PC-3 (cell line): ENCODE measurements around the gene RAP1GAP2.

Source experiments
- EZH2 ChIP-seq: fragments of 300-600 bp; sonication (generic); IDR thresholded peaks from one replicate; pipeline ENCODE4 v1.6.1; 2017; ENCODE audit warnings: antibody characterized with exemption, mild to moderate bottlenecking, low read length; ENCODE audit not compliant: unreplicated experiment
- TF ChIP-seq, protein P1 (sequence below): fragments of 300-600 bp; sonication (generic); conservative IDR thresholded peaks from 2 replicates; pipeline ENCODE4 v1.5.1; 2017; ENCODE audit warnings: antibody characterized with exemption, low read depth, mild to moderate bottlenecking, low read length

DNA sequence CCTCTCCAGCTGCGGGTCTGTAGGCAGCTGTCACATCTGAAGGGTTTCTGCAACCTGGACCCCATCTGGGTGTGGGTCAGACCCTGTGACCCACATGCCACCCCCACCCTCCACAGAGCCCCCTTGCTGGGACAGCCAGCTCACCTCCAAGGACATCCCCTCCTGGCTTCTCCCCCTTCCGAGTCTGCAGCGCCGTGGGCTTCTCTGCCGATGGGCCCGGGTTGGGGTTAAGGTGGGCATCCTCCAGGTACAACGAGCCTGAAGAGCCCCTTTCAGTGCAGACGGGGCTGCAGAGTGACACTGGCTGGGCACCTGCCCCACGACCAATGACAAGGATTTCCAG lies 238.3 kb downstream of the RAP1GAP2 start:
- TF ChIP-seq, protein P1, sequence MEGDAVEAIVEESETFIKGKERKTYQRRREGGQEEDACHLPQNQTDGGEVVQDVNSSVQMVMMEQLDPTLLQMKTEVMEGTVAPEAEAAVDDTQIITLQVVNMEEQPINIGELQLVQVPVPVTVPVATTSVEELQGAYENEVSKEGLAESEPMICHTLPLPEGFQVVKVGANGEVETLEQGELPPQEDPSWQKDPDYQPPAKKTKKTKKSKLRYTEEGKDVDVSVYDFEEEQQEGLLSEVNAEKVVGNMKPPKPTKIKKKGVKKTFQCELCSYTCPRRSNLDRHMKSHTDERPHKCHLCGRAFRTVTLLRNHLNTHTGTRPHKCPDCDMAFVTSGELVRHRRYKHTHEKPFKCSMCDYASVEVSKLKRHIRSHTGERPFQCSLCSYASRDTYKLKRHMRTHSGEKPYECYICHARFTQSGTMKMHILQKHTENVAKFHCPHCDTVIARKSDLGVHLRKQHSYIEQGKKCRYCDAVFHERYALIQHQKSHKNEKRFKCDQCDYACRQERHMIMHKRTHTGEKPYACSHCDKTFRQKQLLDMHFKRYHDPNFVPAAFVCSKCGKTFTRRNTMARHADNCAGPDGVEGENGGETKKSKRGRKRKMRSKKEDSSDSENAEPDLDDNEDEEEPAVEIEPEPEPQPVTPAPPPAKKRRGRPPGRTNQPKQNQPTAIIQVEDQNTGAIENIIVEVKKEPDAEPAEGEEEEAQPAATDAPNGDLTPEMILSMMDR: no peak
- no peak for TF ChIP-seq EZH2
